Small intestine (tissue), 7 donors: ENCODE data around the gene CHAF1A. TPM values are rescaled to one million over a fixed set of nuclear protein-coding genes. Genes with fewer than 3 reads are reported as not detected.

Experiments
- DNase-seq, 2 donors: peaks; one replicate each; pipeline versions ENCODE4 v3.0.0 to v3.0.0-alpha.2; 2013
- FAIRE-seq: peaks from 2 replicates; lab custom pipeline; 2012; peaks lifted over from hg19 to GRCh38; lab: Jason Lieb, UNC
- H3K27ac ChIP-seq, 3 donors: one replicate each; pipeline ENCODE4 v1.5.1; 2013; ENCODE audit warnings: low read length in 2 of 3, mild to moderate bottlenecking in 2 of 3, control low read depth in 1 of 3, inconsistent platforms in 1 of 3, low read depth in 1 of 3, moderate library complexity in 1 of 3
- H3K27me3 ChIP-seq, 3 donors: one replicate each; pipeline ENCODE4 v1.6.1; 2013; ENCODE audit warnings: low read length in 3 of 3, inconsistent platforms in 1 of 3; ENCODE audit not compliant: control insufficient read depth in 3 of 3, insufficient read depth in 3 of 3
- H3K36me3 ChIP-seq, 3 donors: one replicate each; pipeline ENCODE4 v1.6.1; 2013; ENCODE audit warnings: low read length in 3 of 3, inconsistent platforms in 1 of 3, low read depth in 1 of 3, mild to moderate bottlenecking in 1 of 3, moderate library complexity in 1 of 3; ENCODE audit not compliant: control insufficient read depth in 3 of 3, insufficient read depth in 2 of 3
- H3K4me1 ChIP-seq, 3 donors: one replicate each; pipeline ENCODE4 v1.6.1; 2013; ENCODE audit warnings: low read length in 2 of 3, inconsistent platforms in 1 of 3, low read depth in 1 of 3, mild to moderate bottlenecking in 1 of 3, moderate library complexity in 1 of 3; ENCODE audit not compliant: control insufficient read depth in 3 of 3, insufficient read depth in 2 of 3
- H3K4me3 ChIP-seq, 3 donors: one replicate each; pipeline ENCODE4 v1.5.1; 2013; ENCODE audit warnings: low read length in 3 of 3, control low read depth in 1 of 3, inconsistent platforms in 1 of 3, low read depth in 1 of 3, mild to moderate bottlenecking in 1 of 3, moderate library complexity in 1 of 3
- H3K9me3 ChIP-seq, 2 donors: one replicate each; pipeline ENCODE4 v1.6.1; 2013; ENCODE audit warnings: low read depth in 1 of 2, low read length in 1 of 2; ENCODE audit not compliant: control insufficient read depth in 2 of 2, insufficient read depth in 1 of 2
- WGBS, 3 donors: extraction: QIAGEN DNeasy Blood & Tissue Kit; methylation state at CpG; one replicate each; pipeline ENCODE4 v1.1.7; 2013; 5-methylcytosine and 5-hydroxymethylcytosine counted together
- polyA plus RNA-seq, 4 donors: library from polyadenylated mRNA; stranded (reverse) in 3 of 4; unstranded in 1 of 4; fragments of 200-250 nt in 3 of 4; fragments of 120-200 nt in 1 of 4; gene quantifications; one replicate each; pipeline versions ENCODE4 v1.2.1 to v1.2.3, GENCODE V29; 2013
- donor health status: healthy with polysubstance abuse.
- donor health status: control.
- donor health status: control.
- donor health status: Bipolar disorder and iron deficiency.
- donor health status: healthy.

Gene CHAF1A
- polyA plus RNA-seq, 4 donors: 4.0 to 13.5 (median 9.4) TPM

DNA sequence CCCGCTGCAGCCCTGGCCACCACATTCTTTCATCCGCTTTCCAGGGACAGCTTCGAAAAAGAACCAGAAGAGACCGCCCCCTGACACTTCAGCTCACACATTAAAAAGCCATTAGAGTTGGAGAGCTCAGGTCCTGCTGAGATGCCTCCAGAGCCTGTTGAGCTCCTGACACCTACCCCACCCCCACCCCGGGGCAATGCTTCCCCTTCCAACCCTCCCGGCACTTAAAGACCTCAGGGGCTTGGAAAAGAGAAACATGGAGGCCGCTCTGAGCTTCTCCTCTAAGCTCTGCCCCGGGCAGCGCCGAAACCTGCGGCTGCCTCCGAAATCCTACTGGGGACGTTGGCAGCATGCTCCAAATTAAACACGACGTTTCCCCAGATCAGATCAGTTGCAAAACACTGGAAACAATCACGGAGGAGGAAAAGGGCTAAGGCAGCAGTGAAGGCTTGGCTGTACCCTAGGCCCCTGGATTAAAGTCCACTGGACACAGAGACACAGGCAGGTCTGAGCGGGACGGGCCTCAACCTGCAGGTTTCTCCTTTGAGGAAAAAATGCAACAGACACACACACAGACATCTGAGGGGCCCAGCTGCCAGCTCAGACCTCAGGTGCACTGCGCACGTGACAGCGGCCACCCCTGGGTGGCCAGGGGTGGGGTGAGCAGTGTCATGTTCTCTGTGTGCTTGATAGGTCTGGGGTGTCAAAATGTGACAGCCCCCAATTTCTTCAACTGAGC, 11.7 kb upstream of the CHAF1A start:
- Histone ChIP-seq H3K4me1 (peaks cover 0 to 78% (median 16%) of the 10 kb centered on the region in 3 donors), H3K9me3 (no peaks in the 10 kb centered on the region), H3K36me3 (peaks cover 0 to 68% (median 0%) of the 10 kb centered on the region in 3 donors), H3K27me3 (no peaks in the 10 kb centered on the region), H3K4me3 (peak overlapping the region in 1 of 3 donors; percentile 17), H3K27ac (peak overlapping the region; percentile 60 to 94 (median 94))
- DNase-seq: peak; percentile 92 to 93
- FAIRE-seq: no peak
- 17 to 34% (median 25%) methylated on average over 21 of the region's 21 CpGs for WGBS, 3 donors

DNA sequence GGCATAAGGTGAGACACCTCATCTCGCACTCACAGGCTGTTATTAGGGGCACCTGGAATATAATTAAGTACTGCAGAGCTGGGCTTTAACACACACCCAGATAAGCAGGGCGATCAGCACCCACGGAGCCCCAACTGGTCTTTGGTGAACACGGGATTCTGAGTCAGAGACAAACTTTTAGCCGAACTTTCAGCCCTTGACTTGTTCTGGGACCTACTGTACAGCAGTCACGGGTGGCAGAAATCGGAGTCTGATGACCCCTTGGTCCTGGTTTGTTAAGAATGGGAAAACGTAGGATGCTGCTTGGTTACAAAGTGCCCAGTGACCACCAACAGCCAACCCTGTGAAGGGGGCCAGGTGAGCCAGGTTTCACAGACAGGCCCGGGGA, 11.1 kb upstream of the CHAF1A start:
- Histone ChIP-seq H3K4me3 (peak overlapping the region in 1 of 3 donors; percentile 19), H3K27ac (peak overlapping the region; percentile 60 to 94 (median 94)), H3K27me3 (no peaks in the 10 kb centered on the region), H3K36me3 (peaks cover 0 to 68% (median 0%) of the 10 kb centered on the region in 3 donors), H3K4me1 (peaks cover 0 to 73% (median 16%) of the 10 kb centered on the region in 3 donors), H3K9me3 (no peaks in the 10 kb centered on the region)
- WGBS, 3 donors: 20 to 50% (median 33%) methylated on average over 9 of the region's 9 CpGs
- DNase-seq: peak; percentile 78 to 89
- FAIRE-seq: no peak

DNA sequence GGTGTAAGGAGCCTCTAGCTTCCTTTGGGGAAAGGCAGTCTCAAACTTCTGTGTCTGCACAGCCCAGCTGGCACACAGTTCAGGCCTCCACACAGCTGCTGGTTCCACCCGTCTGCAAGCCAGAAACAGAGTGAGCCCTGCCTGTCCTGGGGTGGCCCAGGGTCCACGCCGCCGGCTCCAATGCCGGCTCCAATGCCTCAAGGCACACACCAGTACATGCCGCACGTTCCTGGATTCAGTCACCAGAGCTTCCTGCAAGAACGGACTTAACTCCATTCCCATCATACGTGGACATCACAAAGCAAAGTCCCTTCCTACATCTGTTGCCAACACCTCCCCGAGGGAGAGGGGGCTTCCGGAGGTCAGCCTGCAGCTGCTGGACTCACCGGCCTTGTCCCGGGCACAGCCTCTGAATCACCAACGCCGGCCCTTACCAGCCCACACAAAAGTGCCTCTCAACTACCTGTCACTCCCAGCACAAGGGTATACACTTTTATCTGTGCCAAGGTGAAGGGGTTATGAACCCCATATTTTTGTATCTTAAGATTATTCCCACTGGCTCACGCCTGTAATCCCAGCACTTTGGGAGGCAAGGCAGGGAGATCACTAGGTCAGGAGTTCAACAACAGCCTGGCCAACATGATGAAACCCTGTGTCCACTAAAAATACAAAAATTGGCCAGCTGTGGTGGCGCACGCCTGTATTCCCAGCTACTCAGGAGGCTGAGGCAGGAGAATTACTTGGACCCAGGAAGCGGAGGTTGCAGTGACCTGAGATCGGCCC, 10.5 kb upstream of the CHAF1A start:
- DNase-seq: peak; percentile 57 to 70
- 39 to 50% (median 47%) methylated on average over 20 of the region's 20 CpGs for WGBS, 3 donors
- peak overlapping the region in 2 of 3 donors; percentile 0 to 19 for H3K4me3 ChIP-seq
- peak overlapping the region; percentile 60 to 94 (median 94) for H3K27ac ChIP-seq
- FAIRE-seq: no peak
- no peaks in the 10 kb centered on the region for H3K27me3 ChIP-seq
- peaks cover 0 to 68% (median 0%) of the 10 kb centered on the region in 3 donors for H3K36me3 ChIP-seq
- no peaks in the 10 kb centered on the region for H3K9me3 ChIP-seq
- H3K4me1 ChIP-seq: peaks cover 0 to 78% (median 16%) of the 10 kb centered on the region in 3 donors

DNA sequence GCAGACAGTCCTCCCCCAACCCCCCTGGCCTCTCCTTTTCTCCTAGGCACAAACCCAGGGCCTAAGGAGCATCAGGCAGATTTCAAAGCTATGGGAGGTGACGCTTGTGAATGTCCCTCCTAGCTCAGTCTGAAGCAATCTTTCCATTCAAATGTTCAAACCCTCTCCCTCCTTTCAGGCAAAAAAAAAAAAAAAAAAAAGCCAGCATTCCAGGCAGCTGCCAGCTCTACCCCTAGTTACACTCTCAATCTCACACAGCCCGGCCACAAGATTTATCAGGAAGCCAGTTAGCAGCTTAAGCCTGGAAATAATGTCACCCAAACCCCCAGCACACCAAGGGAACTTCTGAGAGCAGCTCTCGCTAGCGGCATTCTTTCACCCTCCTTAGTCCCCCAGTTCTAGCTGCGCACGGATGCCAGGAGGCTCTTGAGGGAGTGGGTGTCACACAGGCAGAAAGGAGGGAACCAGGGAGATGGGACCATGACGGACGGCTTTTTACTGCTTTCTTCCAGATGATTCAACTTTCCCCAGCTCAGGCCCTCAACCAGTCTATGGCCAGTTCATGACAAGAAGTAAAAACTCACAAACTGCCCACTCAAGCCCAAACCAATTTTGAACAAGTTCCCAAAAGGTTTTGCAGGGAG, 8.4 kb upstream of the CHAF1A start:
- Histone ChIP-seq H3K36me3 (peaks cover 0 to 68% (median 0%) of the 10 kb centered on the region in 3 donors), H3K4me3 (no peak overlapping the region), H3K27ac (peak overlapping the region in 1 of 3 donors; percentile 94), H3K27me3 (no peaks in the 10 kb centered on the region), H3K9me3 (no peaks in the 10 kb centered on the region), H3K4me1 (peaks cover 0 to 86% (median 16%) of the 10 kb centered on the region in 3 donors)
- FAIRE-seq: no peak
- no peak for DNase-seq
- 70 to 94% (median 85%) methylated on average over 8 of the region's 8 CpGs for WGBS, 3 donors

DNA sequence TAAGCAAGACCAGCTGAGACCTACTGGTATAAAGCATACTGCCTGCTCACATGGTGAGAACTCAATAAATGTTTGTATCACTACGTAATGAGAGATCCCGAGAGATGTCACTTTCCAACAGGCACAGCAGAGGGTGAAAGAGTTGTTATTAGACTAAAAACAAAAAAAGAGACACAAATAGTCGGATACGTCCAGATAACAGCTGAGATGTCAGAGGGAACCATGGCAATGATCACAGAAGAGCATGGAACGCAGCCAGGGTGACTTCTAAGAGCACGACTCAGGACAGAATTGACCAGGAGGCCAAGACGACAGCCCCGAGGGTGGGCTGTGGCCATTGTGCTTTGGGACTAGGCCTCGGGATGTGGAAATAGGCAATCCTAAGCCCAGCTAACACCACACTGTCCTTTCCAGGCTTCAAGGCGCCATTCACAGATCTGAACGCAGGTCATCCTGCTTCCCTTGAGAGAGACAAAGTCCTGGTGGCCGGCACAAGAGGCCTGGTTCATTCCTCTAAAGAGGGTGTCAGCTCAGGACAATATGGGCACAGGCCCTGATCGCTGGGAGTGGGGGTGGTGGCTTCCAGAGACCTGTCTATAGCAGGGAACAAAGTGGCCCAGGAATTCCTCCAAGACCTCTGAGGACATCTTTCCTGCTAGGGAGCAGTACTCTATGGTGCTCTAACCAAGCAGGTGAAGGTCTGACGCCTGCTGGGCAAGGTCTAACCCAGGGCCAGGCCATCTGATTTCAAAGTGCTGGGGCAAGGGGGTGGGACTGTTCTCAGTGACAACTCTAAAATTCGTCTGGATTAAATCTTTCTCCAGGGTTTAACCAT, 5.3 kb upstream of the CHAF1A start:
- no peak for FAIRE-seq
- Histone ChIP-seq H3K36me3 (peaks cover 0 to 49% (median 0%) of the 10 kb centered on the region in 3 donors), H3K4me3 (no peak overlapping the region), H3K27ac (peak overlapping the region in 1 of 3 donors; percentile 34), H3K4me1 (peaks cover 0 to 64% (median 2%) of the 10 kb centered on the region in 3 donors), H3K9me3 (no peaks in the 10 kb centered on the region), H3K27me3 (no peaks in the 10 kb centered on the region)
- peak in 1 of 2 donors; percentile 27 for DNase-seq
- WGBS, 3 donors: 75 to 77% (median 77%) methylated on average over 15 of the region's 15 CpGs

DNA sequence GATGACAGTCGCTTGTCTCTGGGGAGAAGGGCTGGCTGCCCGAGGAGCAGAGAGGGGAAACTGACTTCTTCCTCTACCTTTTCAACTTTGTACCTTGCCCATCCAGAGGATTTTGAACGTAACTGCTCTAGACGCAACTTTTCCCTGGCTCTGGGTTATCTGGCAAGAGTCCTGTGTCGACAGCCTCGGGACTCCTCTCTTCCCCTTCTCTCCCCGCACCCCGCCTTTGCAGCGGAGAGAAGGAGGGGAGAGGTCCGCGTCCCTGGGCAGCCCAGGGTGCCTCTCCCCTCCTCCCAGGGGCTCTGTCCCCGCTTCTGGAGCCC, 2.7 kb upstream of the CHAF1A start:
- 0% methylated on average over 6 to 12 of the region's 12 CpGs for WGBS, 3 donors
- Histone ChIP-seq H3K27me3 (no peaks in the 10 kb centered on the region), H3K4me1 (peaks cover 0 to 44% (median 2%) of the 10 kb centered on the region in 3 donors), H3K36me3 (peaks cover 0 to 38% (median 0%) of the 10 kb centered on the region in 3 donors), H3K9me3 (no peaks in the 10 kb centered on the region), H3K27ac (peak overlapping the region; percentile 86 to 96 (median 90)), H3K4me3 (peak overlapping the region; percentile 84 to 89 (median 87))
- FAIRE-seq (no peak), DNase-seq (peak; percentile 77 to 83)

DNA sequence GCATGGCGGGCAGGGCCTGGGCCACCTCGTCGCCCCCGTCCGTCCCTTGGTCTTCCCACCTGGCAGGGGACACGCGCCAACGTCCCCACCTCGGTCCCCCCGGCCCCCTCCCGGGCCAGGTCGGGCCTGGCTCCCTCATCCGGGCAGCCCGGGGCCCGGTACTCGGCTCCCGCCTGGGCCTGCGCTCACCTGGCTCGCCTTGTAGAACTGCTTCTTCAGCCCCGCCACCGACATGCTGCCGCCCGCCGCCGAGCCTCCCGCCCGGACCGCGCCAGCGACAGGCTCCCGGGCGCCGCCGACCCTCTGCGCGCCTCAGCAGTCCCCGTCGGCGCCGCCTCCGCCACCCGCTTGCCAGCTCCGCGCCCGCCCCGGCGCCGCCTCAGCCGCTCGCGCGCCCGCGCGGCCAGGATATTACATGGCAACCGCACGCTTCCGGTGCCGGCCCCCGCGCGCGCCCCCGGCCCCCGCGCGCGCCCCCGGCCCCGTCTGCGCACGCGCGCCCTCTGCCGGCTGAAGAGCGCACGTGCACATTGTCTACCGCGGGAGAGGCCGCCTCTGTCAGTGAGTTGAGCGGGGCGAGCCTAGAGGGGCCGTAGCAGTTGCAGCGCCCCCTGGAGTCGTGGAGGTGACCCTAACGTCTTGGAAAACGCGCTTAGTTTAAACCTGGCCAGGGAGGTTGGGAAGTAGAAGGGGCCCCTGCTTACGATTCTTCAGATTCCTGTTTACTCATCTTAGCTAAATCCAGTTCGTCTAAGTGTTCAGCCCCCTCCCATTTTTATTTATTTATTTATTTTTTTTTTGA, 2.1 kb upstream of the CHAF1A start, which contains the start of gene SH3GL1:
TSS of gene SH3GL1 (minus strand) at position 413 of the 802 bp plus-strand sequence. CDS start at position 234, 179 bp downstream.
- no peak for FAIRE-seq

More for the DNA sequence above, 2.1 kb upstream of the CHAF1A start, which contains the start of gene SH3GL1:
- DNase-seq: peak; percentile 94 to 95
- 0 to 1% (median 0%) methylated on average over 47 to 90 of the region's 90 CpGs for WGBS, 3 donors
- peak within 1 kb of the TSS; percentile 86 to 96 (median 90) for H3K27ac ChIP-seq
- no peaks in the 10 kb centered on the region for H3K27me3 ChIP-seq
- H3K4me1 ChIP-seq: peaks cover 0 to 39% (median 0%) of the 10 kb centered on the region in 3 donors
- peak within 1 kb of the TSS; percentile 84 to 89 (median 87) for H3K4me3 ChIP-seq
- no peaks in the 10 kb centered on the region for H3K9me3 ChIP-seq
- peaks cover 0 to 34% (median 0%) of the 10 kb centered on the region in 3 donors for H3K36me3 ChIP-seq
